Fibroblast of mammary gland (primary cell): ENCODE measurements around the gene DUSP2.

Source experiments
- DNase-seq: peaks from one replicate; pipeline ENCODE4 v3.0.0-alpha.2; 2010; ENCODE audit warnings: low read depth
- H3K4me3 ChIP-seq: 2 replicates; pipeline ENCODE4 v1.5.1; 2011; ENCODE audit warnings: low read depth, mild to moderate bottlenecking, low read length, moderate library complexity; ENCODE audit not compliant: control insufficient read depth
- TF ChIP-seq, protein P1 (sequence below): conservative IDR thresholded peaks from 2 replicates; pipeline ENCODE4 v1.5.1; 2011; ENCODE audit warnings: low read depth, low read length, inconsistent platforms; ENCODE audit not compliant: control insufficient read depth, insufficient read depth

DUSP2 gene, protein sequence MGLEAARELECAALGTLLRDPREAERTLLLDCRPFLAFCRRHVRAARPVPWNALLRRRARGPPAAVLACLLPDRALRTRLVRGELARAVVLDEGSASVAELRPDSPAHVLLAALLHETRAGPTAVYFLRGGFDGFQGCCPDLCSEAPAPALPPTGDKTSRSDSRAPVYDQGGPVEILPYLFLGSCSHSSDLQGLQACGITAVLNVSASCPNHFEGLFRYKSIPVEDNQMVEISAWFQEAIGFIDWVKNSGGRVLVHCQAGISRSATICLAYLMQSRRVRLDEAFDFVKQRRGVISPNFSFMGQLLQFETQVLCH

DNA sequence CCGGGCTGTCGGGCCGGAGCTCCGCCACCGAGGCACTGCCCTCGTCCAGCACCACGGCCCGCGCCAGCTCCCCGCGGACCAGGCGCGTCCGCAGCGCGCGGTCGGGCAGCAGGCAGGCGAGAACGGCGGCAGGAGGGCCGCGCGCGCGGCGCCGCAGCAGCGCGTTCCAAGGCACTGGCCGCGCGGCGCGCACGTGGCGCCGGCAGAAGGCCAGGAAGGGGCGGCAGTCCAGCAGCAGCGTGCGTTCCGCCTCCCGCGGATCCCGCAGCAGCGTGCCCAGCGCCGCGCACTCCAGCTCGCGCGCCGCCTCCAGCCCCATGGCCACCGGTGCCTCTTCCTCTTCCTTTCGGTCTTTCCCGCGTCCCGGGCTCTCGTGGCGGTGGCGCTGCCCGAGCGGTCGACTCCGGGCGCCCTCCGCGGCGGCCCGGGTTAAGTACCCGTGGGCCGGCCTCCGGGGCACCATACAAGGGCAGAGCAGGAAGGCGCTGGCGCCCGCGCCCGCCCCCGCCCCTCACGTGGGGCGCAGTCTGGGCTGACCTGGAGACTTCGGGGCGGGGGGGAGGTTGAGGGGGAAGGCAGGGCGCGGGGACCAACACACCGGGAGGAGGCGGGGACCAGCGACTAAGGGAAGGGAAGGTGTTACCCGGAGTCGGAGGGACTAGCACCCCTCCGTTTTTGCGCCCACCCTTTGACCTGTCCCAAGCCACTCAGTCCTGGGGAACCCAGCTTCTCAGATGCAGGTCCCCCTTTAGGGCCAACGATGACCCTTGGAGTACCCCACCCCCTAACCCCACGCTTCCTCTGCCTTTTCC is at the start of gene DUSP2:
Gene DUSP2, minus strand, starts transcription at position 405 of the 812 bp plus-strand sequence. Its CDS starts 86 bp downstream, at position 319.
- peak; percentile 39 for DNase-seq
- TF ChIP-seq, protein P1, sequence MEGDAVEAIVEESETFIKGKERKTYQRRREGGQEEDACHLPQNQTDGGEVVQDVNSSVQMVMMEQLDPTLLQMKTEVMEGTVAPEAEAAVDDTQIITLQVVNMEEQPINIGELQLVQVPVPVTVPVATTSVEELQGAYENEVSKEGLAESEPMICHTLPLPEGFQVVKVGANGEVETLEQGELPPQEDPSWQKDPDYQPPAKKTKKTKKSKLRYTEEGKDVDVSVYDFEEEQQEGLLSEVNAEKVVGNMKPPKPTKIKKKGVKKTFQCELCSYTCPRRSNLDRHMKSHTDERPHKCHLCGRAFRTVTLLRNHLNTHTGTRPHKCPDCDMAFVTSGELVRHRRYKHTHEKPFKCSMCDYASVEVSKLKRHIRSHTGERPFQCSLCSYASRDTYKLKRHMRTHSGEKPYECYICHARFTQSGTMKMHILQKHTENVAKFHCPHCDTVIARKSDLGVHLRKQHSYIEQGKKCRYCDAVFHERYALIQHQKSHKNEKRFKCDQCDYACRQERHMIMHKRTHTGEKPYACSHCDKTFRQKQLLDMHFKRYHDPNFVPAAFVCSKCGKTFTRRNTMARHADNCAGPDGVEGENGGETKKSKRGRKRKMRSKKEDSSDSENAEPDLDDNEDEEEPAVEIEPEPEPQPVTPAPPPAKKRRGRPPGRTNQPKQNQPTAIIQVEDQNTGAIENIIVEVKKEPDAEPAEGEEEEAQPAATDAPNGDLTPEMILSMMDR, result no peak
- peak within 1 kb of the TSS; percentile 25 for H3K4me3 ChIP-seq

DNA sequence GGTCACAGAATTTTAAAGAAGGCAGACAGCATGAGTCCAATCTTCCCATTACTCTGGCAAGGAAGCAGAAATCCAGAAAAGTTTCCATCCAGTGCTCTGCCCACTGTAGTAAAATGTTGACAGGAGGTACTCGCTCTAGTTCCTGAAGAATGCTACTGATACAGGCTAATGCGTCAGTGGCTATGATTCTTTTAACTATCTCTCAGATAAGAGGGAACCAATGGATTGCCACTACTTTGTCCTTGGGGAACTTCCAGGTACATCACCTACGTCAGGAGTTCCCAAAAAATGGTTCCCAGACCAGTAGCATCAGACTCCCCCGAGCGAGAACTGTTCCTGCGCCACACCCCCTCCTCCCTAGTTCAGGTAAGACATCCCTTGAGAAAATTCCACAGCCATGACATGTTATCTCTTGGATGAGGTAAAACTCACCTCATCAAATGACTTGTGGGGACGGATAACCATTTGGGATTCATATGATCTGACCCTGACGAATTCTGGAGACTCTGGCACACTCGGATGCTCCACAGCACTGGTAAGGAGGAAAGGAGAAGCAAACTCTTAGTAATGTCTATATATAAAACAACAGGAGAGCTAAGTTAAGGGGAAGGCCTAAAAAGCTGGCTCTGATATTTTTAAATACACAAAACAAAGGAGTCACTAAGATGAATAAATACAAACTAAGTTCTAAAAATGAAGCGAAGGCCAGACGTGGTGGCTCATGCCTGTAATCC is 46.9 kb upstream of the DUSP2 start:
- H3K4me3 ChIP-seq, result no peak overlapping the region
- TF ChIP-seq, protein P1, result no peak
- no peak for DNase-seq

DNA sequence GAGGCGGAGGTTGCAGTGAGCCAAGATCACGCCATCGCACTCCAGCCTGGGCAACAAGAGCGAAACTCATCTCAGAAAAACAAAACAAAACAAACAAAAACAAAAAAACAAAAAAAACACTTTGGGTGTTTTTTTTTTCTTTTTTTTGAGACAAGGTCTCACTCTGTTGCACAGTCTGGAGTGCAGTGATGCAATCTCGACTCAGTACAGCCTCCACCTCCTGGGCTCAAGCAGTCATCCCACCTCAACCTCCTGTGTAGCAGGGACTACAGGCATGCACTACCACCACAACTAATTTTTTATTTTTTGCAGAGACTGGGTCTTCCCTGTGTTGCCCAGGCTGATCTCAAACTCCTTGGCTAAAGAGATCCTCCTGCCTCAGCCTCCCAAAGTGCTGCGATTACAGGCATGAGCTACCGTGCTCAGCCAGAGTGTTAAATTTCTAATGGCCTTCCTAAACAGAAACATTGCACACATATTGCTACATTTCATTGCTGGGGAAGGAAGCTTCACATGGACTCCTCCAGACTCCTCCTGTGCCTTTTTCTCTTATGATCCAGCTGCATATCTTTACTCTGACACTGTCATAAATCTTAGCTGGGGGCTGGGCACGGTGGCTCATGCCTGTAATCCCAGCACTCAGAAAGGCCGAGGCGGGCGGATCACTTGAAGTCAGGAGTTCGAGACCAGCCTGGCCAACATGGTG is 43.7 kb upstream of the DUSP2 start:
- no peak overlapping the region for H3K4me3 ChIP-seq
- TF ChIP-seq, protein P1, result no peak
- no peak for DNase-seq

DNA sequence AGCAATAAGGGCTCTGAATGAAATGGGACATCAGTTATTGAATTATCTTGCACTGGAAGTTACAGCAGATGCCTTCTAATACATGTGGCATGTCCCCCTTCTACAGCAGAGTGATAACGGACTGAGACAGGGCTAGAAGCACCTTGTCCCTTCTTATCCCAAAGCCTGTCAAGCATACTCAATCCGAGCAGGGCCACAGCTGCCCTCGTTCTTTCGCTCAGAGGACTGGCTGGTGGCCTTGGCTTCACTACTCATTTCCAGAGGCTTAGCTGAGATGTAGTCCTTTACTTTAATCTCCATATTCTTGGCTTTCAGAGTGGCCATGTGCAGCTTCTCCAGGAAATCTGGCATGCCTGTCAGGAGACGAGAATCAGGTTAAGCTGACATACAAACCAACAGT is 41.3 kb upstream of the DUSP2 start:
- H3K4me3 ChIP-seq, result no peak overlapping the region
- no peak for DNase-seq
- TF ChIP-seq, protein P1, result no peak

DNA sequence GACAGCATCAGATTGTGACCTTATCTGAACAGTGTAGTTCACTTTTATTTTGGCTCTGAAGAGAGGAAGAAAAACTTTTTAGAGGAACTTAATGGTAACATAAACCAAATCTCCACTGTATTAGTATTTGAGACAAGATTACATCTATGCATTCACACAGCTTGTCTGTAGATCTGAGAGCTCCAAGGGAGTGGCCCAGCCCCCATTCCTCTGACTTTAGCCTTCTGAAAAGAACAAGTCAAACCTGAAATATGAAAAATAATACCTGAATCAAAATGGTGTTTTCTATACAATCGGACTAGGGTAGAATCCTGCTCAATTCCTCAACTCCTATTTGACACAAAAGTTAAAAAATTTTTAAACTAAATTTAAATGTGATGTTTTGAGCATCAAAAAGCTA is 40.3 kb upstream of the DUSP2 start:
- H3K4me3 ChIP-seq, result no peak overlapping the region
- TF ChIP-seq, protein P1, result no peak
- DNase-seq, result no peak

DNA sequence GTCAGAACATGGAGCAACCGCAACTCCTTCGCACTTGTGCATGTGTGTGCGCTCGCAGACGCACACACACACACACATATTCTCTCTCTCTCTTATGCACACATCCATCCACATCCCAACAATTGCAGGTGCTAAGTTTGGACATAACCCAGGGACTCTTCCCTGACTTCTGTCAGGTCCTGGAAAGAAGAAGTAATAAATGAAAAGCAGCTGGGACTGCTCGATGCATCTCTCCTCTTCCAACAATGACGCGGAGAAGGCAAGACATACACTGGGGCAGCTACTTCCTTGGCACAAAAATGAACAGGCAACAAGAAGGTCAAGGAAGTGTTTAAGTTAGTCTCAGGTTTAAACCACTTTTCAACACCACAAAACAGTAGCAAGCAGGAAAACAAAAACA is 39.7 kb upstream of the DUSP2 start:
- DNase-seq, result no peak
- no peak overlapping the region for H3K4me3 ChIP-seq
- TF ChIP-seq, protein P1, result no peak
